OCI-M2 (cell line): ENCODE measurements around the gene PRICKLE3.
"Not testable (repeated sequence)": the region's sequence is repeated elsewhere in the genome, so short reads cannot be mapped to it uniquely, and the experiment has no call there.

Experiments used
- DNase-seq: peaks from one replicate; lab custom pipeline; 2025; ENCODE audit not compliant: unreplicated experiment; lab: John Stamatoyannopoulos, UW

Gene PRICKLE3

GRCh38 chrX:49183701-49184281, 2.4 kb downstream of the PRICKLE3 start:
- DNase-seq: no peak

- DNase-seq: no peak
Measured at GRCh38 chrX:49179358-49179757, 6.8 kb downstream of the PRICKLE3 start.

- no peak for DNase-seq
Measured at GRCh38 chrX:49178537-49178936, 7.6 kb downstream of the PRICKLE3 start.

GRCh38 chrX:49177873-49178480, 8.2 kb downstream of the PRICKLE3 start:
- no peak for DNase-seq

GRCh38 chrX:49177338-49177833, 8.8 kb downstream of the PRICKLE3 start:
- no peak for DNase-seq

GRCh38 chrX:49176421-49177326, 9.5 kb downstream of the PRICKLE3 start:
- DNase-seq: no peak

GRCh38 chrX:49175435-49176274, 10.5 kb downstream of the PRICKLE3 start:
- no peak for DNase-seq

GRCh38 chrX:49174723-49175122, 11.4 kb downstream of the PRICKLE3 start:
- no peak for DNase-seq

GRCh38 chrX:49173544-49173943, 12.6 kb downstream of the PRICKLE3 start:
- DNase-seq: not testable (repeated sequence)

GRCh38 chrX:49172280-49172780, 13.8 kb downstream of the PRICKLE3 start:
- no peak for DNase-seq

- no peak for DNase-seq
Measured at GRCh38 chrX:49171752-49172279, 14.4 kb downstream of the PRICKLE3 start, which contains the start of gene PLP2. Gene PLP2, plus strand, starts transcription at chrX:49171898. Its CDS starts 103 bp downstream, at chrX:49172001.

- no peak for DNase-seq
Measured at GRCh38 chrX:49167740-49168108, 18.4 kb downstream of the PRICKLE3 start.

- DNase-seq: no peak
Measured at GRCh38 chrX:49166914-49167739, 19.0 kb downstream of the PRICKLE3 start.

- no peak for DNase-seq
Measured at GRCh38 chrX:49165901-49166881, 20.0 kb downstream of the PRICKLE3 start.

- DNase-seq: no peak
Measured at GRCh38 chrX:49164589-49165360, 21.4 kb downstream of the PRICKLE3 start.

- DNase-seq: peak; percentile 50
Measured at GRCh38 chrX:49163555-49164419, 22.4 kb downstream of the PRICKLE3 start.

GRCh38 chrX:49162620-49163019, 23.6 kb downstream of the PRICKLE3 start, which contains the start of gene MAGIX:
Gene MAGIX, plus strand, starts transcription at chrX:49162758. Its CDS starts 132 bp downstream, at chrX:49162890.
- DNase-seq: no peak
